ENCODE results near the gene ARRDC1. TPM values are rescaled to one million over a fixed set of nuclear protein-coding genes. Genes with fewer than 3 reads are reported as not detected.

The ARRDC1 gene
- polyA plus RNA-seq, 2 donors: 68.5 to 207 TPM

DNA sequence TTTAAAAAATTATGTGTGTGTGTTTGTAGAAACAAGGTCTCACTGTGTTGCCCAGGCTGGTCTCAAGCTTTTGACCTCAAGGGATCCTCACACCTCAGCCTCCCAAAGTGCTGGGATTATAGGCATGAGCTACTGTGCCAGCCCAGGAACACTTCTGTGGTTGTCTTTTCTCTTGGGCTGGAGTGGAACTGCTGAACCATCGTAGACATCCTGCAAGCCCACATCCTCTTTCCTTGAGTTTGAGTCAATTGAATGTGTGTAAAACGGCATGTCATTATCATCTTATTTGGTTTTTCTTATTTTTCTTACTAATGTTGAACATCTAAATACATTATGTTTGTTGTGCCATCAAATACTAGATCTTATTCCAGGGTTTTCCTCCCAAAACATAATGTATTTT, 53.3 kb downstream of the ARRDC1 start:
- WGBS, 2 donors: 76 to 85% methylated on average over 2 of the region's 2 CpGs
- Histone ChIP-seq H3K27ac (ENCODE audit: low read depth in 2 of 2, low read length in 1 of 2) (no peak overlapping the region), H3K27me3 (ENCODE audit: control insufficient read depth in 1 of 2, insufficient read depth in 2 of 2, low read length in 2 of 2) (no peaks in the 10 kb centered on the region), H3K4me3 (ENCODE audit: low read depth in 1 of 2, low read length in 2 of 2) (no peak overlapping the region), H3K9me3 (ENCODE audit: control insufficient read depth in 2 of 2, insufficient read depth in 1 of 2, low read depth in 1 of 2, low read length in 1 of 2) (no peaks in the 10 kb centered on the region), H3K4me1 (ENCODE audit: control insufficient read depth in 2 of 2, insufficient read depth in 2 of 2, low read length in 1 of 2) (no peaks in the 10 kb centered on the region), H3K36me3 (ENCODE audit: control insufficient read depth in 2 of 2, insufficient read depth in 2 of 2, low read length in 1 of 2) (peaks cover 0 to 2% of the 10 kb centered on the region in 2 donors)

DNA sequence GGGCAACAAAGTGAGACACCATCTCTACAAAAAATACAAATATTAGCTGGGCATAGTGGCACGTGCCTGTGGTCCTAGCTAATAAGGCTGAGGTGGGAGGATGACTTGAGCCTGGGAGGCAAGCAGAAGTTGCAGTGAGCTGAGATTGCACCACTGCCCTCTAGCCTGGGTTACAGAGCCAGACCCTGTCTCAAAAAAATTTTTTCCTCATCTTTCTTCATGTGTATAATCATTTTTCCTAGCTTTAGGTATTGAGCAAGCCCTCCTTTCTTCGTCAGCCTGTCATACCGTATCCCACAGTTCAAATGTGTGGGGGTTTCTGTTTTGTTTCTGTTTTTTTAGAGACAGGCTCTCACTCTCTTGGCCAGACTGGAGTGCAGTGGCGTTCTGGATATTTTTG, 54.7 kb downstream of the ARRDC1 start:
- WGBS, 2 donors: 80 to 81% methylated on average over 4 of the region's 4 CpGs
- H3K4me3 ChIP-seq (ENCODE audit: low read depth in 1 of 2, low read length in 2 of 2): no peak overlapping the region
- H3K9me3 ChIP-seq (ENCODE audit: control insufficient read depth in 2 of 2, insufficient read depth in 1 of 2, low read depth in 1 of 2, low read length in 1 of 2): no peaks in the 10 kb centered on the region
- no peak overlapping the region for H3K27ac ChIP-seq (ENCODE audit: low read depth in 2 of 2, low read length in 1 of 2)
- H3K36me3 ChIP-seq (ENCODE audit: control insufficient read depth in 2 of 2, insufficient read depth in 2 of 2, low read length in 1 of 2): peaks cover 0 to 2% of the 10 kb centered on the region in 2 donors
- no peaks in the 10 kb centered on the region for H3K4me1 ChIP-seq (ENCODE audit: control insufficient read depth in 2 of 2, insufficient read depth in 2 of 2, low read length in 1 of 2)
- no peaks in the 10 kb centered on the region for H3K27me3 ChIP-seq (ENCODE audit: control insufficient read depth in 1 of 2, insufficient read depth in 2 of 2, low read length in 2 of 2)

DNA sequence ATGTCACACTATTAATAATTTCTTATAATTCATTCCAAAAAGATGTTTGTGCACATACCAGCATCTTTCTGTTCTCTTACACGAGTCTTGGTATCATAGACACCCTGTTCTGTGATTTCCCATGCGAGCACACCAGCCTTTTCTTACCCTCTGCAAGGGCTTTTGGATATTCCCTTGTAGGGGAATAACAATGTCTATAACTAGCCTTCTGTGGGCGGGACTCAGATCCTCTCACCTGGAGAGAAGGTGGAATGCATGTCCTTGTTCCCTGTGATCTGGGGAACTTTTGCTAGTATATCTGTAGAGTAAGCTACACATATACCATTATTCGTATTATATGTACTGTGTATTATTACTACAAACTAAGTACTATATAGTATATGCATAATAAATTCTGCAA, 58.1 kb downstream of the ARRDC1 start:
- Histone ChIP-seq H3K27ac (ENCODE audit: low read depth in 2 of 2, low read length in 1 of 2) (no peak overlapping the region), H3K27me3 (ENCODE audit: control insufficient read depth in 1 of 2, insufficient read depth in 2 of 2, low read length in 2 of 2) (no peaks in the 10 kb centered on the region), H3K9me3 (ENCODE audit: control insufficient read depth in 2 of 2, insufficient read depth in 1 of 2, low read depth in 1 of 2, low read length in 1 of 2) (no peaks in the 10 kb centered on the region), H3K4me3 (ENCODE audit: low read depth in 1 of 2, low read length in 2 of 2) (no peak overlapping the region), H3K4me1 (ENCODE audit: control insufficient read depth in 2 of 2, insufficient read depth in 2 of 2, low read length in 1 of 2) (peaks cover 4 to 8% of the 10 kb centered on the region in 2 donors), H3K36me3 (ENCODE audit: control insufficient read depth in 2 of 2, insufficient read depth in 2 of 2, low read length in 1 of 2) (peaks cover 0 to 4% of the 10 kb centered on the region in 2 donors)
- 89 to 91% methylated on average over 4 of the region's 4 CpGs for WGBS, 2 donors

DNA sequence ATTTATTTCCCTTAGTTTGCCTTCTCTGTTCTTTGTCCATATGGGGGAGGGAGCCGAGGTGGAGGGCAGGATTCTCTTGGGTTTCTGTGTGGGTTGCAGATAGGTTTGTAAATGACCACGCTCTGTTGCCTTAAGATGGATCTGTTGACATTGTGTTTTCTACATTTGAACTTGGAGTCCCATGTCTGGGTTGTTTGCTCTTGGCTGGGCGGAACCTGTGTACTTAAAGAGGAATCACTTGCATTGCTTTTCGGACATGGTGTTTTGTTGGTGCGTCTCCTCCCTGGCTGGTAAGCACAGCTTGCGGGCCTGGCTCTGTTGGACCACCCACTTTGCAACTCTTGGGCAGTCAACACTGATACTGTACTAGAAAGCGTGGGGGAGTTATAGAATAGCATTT, 59.2 kb downstream of the ARRDC1 start:
- H3K4me3 ChIP-seq (ENCODE audit: low read depth in 1 of 2, low read length in 2 of 2): no peak overlapping the region
- H3K9me3 ChIP-seq (ENCODE audit: control insufficient read depth in 2 of 2, insufficient read depth in 1 of 2, low read depth in 1 of 2, low read length in 1 of 2): no peaks in the 10 kb centered on the region
- H3K36me3 ChIP-seq (ENCODE audit: control insufficient read depth in 2 of 2, insufficient read depth in 2 of 2, low read length in 1 of 2): peaks cover 0 to 8% of the 10 kb centered on the region in 2 donors
- 73 to 80% methylated on average over 7 of the region's 7 CpGs for WGBS, 2 donors
- no peak overlapping the region for H3K27ac ChIP-seq (ENCODE audit: low read depth in 2 of 2, low read length in 1 of 2)
- no peaks in the 10 kb centered on the region for H3K27me3 ChIP-seq (ENCODE audit: control insufficient read depth in 1 of 2, insufficient read depth in 2 of 2, low read length in 2 of 2)
- H3K4me1 ChIP-seq (ENCODE audit: control insufficient read depth in 2 of 2, insufficient read depth in 2 of 2, low read length in 1 of 2): peaks cover 4 to 8% of the 10 kb centered on the region in 2 donors

Other genes starting within 250 kb of the ARRDC1 start
- 10 to 100 TPM in 1 of 2 donors, 1 to 10 TPM in 1; 9.7 to 20.8 TPM for gene EXD3, start 182.5 kb upstream of the ARRDC1 start, polyA plus RNA-seq
- gene NOXA1, start 182.3 kb upstream of the ARRDC1 start, polyA plus RNA-seq: 10 to 100 TPM in 1 of 2 donors, 1 to 10 TPM in 1; 6.5 to 14.3 TPM
- gene ENTPD8, start 164.3 kb upstream of the ARRDC1 start, polyA plus RNA-seq: under 1 TPM; 0.04 to 0.05 TPM
- 10 to 100 TPM; 20.7 to 26.1 TPM for gene NSMF, start 146.4 kb upstream of the ARRDC1 start, polyA plus RNA-seq
- gene PNPLA7, start 55.3 kb upstream of the ARRDC1 start, polyA plus RNA-seq: 1 to 10 TPM; 2.3 to 3.9 TPM
- 10 to 100 TPM; 49.3 to 53.0 TPM for gene MRPL41, start 53.8 kb upstream of the ARRDC1 start, polyA plus RNA-seq
- gene DPH7, start 26.8 kb upstream of the ARRDC1 start, polyA plus RNA-seq: 10 to 100 TPM; 20.5 to 36.0 TPM
- gene ZMYND19, start 15.2 kb upstream of the ARRDC1 start, polyA plus RNA-seq: 10 to 100 TPM; 25.9 to 33.2 TPM
- gene EHMT1, start 13.3 kb downstream of the ARRDC1 start, polyA plus RNA-seq: 10 to 100 TPM; 26.6 to 42.3 TPM

Data from esophagus (tissue), 2 donors.